ENCODE data around the gene ALG14. TPM values are rescaled to one million over a fixed set of nuclear protein-coding genes. Genes with fewer than 3 reads are reported as not detected.

ALG14 gene
- total and polyA plus RNA-seq, 12 donors: 1.1 to 4.6 (median 3.3) TPM

- DNase-seq (no peak), ATAC-seq (no peak)
- no peak for TF ChIP-seq CTCF (IDR thresholded peaks at IDR 0.05)
- WGBS, 2 donors: 83 to 86% methylated on average over 2 of the region's 2 CpGs
- Histone ChIP-seq H3K27me3 (no peaks in the 10 kb centered on the region), H3K36me3 (no peaks in the 10 kb centered on the region), H3K4me3 (no peak overlapping the region), H3K9me3 (no peaks in the 10 kb centered on the region), H3K4me1 (peaks cover 0 to 43% (median 29%) of the 10 kb centered on the region in 9 donors), H3K27ac (peak overlapping the region in 7 of 10 donors; percentile 4 to 68 (median 19))
- intact Hi-C loops (cut with DNase I): no loop called here
Observed at GRCh38 chr1:94970783-94971182, 102.0 kb downstream of the ALG14 start.

GRCh38 chr1:94969137-94969536 is 103.6 kb downstream of the ALG14 start:
- DNase-seq (no peak), ATAC-seq (no peak)
- no peak overlapping the region for H3K27ac ChIP-seq
- H3K4me3 ChIP-seq: no peak overlapping the region
- 97% methylated on average over 6 of the region's 6 CpGs for WGBS, 2 donors
- peaks cover 0 to 35% (median 22%) of the 10 kb centered on the region in 9 donors for H3K4me1 ChIP-seq
- no peaks in the 10 kb centered on the region for H3K36me3 ChIP-seq
- no peak for TF ChIP-seq CTCF (IDR thresholded peaks at IDR 0.05)
- intact Hi-C loops (cut with DNase I): no loop called here
- no peaks in the 10 kb centered on the region for H3K9me3 ChIP-seq
- H3K27me3 ChIP-seq: no peaks in the 10 kb centered on the region

GRCh38 chr1:94966033-94966432 is 106.7 kb downstream of the ALG14 start:
- Histone ChIP-seq H3K4me3 (no peak overlapping the region), H3K4me1 (peaks cover 2 to 31% (median 20%) of the 10 kb centered on the region in 9 donors), H3K36me3 (no peaks in the 10 kb centered on the region), H3K9me3 (no peaks in the 10 kb centered on the region), H3K27me3 (no peaks in the 10 kb centered on the region), H3K27ac (no peak overlapping the region)
- no peak for TF ChIP-seq CTCF (IDR thresholded peaks at IDR 0.05)
- ATAC-seq (no peak), DNase-seq (no peak)
- 83 to 93% methylated on average over 1 of the region's 1 CpG for WGBS, 2 donors
- intact Hi-C loops (cut with DNase I): no loop called here

GRCh38 chr1:94963864-94964263 is 108.9 kb downstream of the ALG14 start:
- Histone ChIP-seq H3K27me3 (no peaks in the 10 kb centered on the region), H3K4me1 (peaks cover 2 to 25% (median 13%) of the 10 kb centered on the region in 9 donors), H3K9me3 (no peaks in the 10 kb centered on the region), H3K36me3 (no peaks in the 10 kb centered on the region), H3K4me3 (no peak overlapping the region), H3K27ac (no peak overlapping the region)
- ATAC-seq: no peak
- intact Hi-C loops (cut with DNase I): loop anchor here in 2 of 10 donors (2.0 to 5.0 kb wide), 3 partner anchors 37 to 58 kb away; partner anchors contain the start of gene CNN3 (in 2 of the 2)
- 82 to 83% methylated on average over 8 of the region's 8 CpGs for WGBS, 2 donors
- no peak for DNase-seq
- TF ChIP-seq CTCF (IDR thresholded peaks at IDR 0.05): no peak

All from heart right ventricle (tissue), 16 donors.